ENCODE results near the gene GALNTL6.

DNA sequence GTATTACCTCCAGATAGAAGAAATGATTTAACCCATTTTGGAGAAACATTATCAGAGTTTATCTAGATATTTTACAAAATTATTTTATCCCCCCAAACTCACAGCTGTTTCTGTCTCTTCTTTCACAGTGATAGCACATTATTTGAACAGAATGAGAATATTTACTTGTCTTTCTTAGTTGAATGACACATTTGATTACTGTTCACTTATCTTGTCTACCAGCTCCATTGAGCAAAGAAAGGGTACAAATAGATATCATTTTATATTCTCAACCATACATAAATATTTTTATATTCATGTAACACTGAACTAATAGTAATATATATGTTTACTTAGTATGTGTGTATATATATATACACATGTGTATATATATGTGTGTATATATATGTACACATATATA is 364.2 kb downstream of the GALNTL6 start:
- TF ChIP-seq CTCF (IDR thresholded peaks at IDR 0.05) (no peak), POLR2AphosphoS5 (IDR thresholded peaks at IDR 0.05) (no peak), EP300 (IDR thresholded peaks at IDR 0.05) (no peak), POLR2A (IDR thresholded peaks at IDR 0.05) (no peak)

Measured in stomach (tissue), 4 donors.